GM20431 (cell line): ENCODE measurements around the gene KLRC3.
"Not testable (repeated sequence)": the region's sequence is repeated elsewhere in the genome, so short reads cannot be mapped to it uniquely, and the experiment has no call there.

ENCODE experiments used
- in situ Hi-C: fragments of 300-500 bp; cut with MseI, MboI; formaldehyde crosslinking; loops from one replicate; pipeline ENCODE4 v1.15.0; 2020; ENCODE audit warnings: low sequenced_read_pairs; ENCODE audit not compliant: unreplicated experiment

Gene KLRC3

DNA sequence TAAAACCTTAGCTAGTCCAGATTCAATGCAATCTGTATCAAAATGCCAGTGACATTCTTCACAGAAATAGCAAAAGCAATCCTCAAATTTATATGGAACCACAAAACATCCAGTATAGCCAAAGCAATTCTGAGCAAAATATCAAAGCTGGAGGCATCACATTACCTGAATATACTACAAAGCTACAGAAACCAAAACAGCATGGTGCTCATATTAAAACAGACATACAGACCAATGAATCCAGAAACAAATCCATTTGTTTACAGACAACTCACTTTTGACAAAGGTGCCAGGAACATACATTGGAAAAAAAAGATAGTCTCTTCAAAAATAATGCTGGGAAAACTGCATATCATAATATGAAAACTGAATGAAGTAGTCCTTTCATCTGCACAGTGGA is 15.6 kb downstream of the KLRC3 start:
- in situ Hi-C loops: no loop called here

DNA sequence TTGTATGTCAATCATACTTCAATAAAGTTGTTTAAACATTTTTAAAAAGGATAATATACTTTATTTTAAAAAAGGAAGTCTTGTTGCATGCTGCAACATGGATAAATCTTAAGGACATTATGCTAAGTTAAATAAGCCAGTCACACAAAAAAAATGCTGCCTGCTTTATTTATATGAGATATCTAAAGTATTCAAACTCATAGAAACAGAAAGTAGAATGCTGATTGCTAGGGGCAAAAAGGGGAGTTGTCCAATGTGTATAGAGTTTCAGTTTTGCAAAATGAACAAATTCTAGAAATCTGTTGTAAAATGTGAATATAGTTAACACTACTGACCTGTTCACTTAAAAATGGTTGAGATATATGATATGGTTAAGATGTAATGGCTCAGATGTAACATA is 19.6 kb downstream of the KLRC3 start:
- in situ Hi-C loops: no loop called here

DNA sequence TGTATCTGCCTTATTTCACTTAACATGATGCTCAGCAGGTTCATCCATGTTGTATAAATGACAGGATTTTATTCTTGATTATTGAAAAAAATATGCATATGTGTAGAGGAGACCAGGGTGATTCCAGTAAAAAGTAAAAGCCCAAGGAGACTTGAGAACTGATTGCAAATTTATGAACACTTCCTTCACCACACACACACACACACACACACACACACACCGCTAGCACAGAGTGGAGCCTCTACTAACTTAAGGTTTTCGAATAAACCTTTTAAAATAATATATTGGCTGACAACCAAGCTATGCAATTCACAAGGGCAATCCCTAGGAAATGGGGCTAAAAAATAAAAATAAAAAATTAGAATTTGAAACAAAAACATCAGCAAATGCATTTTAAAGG is 22.2 kb downstream of the KLRC3 start:
- in situ Hi-C loops: no loop called here

DNA sequence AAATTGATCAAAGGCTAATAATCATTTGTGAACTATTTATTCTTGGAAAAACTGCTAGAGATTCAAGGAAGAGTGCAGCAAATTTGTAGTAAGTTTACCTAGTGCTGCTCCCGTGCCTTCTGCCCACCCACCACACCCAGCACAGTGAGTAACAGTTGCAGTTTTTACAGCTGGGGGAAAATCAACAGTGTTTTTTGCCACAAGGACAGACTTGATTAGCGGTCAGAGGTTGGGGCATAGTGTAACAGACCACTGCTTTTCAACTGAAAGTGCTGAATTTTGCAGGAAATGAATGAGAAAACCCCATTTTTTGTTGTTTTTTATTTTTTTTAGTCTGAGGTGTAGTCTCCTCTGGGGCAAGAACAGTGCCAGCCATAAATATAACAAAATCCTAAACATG is 23.1 kb downstream of the KLRC3 start:
- in situ Hi-C loops: no loop called here

DNA sequence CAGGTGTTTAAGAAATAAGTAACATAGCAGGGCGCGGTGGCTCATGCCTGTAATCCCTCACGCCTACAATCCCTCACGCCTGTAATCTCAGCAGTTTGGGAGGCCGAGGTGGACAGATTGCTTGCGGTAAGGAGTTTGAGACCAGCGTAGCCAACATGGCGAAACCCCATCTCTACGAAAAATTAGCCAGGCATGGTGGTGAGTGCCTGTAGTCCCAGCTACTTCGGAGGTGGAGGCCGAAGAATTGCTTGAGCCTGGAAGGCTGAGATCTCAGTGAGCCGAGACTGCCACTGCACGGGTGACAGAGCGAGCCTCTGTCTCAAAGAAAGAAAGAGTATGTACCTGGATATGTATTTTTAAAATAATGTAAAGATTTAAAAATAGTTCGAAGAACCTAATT is 24.2 kb downstream of the KLRC3 start:
- in situ Hi-C loops: not testable (repeated sequence)

DNA sequence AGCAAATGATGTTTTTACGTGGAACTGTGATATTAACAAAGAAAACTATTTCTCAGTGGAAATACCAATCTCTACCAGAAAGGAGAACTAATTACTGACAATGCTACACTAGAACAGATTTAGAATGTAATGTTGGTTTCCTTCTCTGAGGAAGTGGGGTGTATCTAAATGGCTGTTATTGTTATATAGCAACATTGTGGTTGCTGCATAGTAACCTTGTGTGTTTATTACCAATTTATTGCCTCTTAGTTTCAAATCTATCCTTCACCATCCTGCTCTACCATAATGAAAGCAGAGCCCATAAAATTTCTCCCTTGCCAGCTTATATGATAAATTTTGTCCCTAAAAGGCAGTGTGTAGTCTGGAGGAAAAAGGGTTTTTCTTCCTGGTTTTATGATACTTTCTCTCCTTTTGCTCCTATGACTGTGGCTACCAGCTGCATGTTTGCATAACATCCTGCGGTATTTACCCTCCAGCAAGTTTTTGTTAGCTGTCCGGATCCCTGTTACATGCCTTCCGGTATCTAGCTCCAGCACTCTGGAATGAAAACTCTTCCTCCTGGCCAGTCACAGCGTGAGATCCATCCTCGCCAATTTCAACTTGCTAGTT is 24.9 kb downstream of the KLRC3 start:
- in situ Hi-C loops: no loop called here

DNA sequence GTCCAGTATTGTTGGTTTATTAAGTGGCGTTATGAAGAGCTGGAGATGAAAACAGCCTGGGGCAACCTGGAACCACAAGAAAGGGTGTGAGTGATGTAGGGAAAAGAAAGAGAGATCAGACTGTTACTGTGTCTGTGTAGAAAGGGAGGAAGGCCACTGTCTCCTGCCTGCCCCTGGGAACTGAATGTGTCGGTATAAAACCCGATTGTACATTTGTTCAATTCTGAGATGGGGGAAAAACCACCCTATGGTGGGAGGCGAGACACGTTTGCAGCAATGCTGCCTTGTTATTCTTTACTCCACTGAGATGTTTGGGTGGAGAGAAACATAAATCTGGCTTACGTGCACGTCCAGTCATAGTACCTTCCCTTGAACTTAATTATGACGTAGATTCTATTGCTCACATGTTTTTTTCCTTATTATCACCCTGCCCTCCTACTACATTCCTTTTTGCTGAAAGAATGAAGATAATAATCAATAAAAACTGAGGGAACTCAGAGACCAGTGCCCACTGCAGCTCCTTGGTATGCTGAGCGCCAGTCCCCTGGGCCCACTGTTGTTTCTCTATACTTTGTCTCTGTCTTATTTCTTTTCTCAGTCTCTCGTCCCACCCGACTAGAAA is 25.8 kb downstream of the KLRC3 start:
- in situ Hi-C loops: not testable (repeated sequence)

DNA sequence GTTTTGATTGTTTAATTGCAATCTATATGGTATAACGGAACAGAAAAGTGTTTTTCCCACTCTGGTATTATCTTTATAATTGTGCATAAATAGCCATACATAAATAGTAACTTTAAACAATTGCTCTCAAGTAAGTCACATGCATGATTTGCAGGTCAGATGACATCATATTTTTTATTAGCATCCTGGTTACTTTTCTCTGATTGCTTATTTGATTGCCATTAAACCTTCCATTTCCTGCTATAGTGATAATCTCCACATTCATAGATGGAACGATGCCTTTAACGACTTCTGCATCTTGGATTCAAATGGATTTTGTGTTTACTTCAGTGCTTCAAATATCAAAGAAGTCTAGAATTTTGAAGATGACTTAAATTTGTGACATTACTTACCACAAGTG is 27.1 kb downstream of the KLRC3 start:
- in situ Hi-C loops: no loop called here

DNA sequence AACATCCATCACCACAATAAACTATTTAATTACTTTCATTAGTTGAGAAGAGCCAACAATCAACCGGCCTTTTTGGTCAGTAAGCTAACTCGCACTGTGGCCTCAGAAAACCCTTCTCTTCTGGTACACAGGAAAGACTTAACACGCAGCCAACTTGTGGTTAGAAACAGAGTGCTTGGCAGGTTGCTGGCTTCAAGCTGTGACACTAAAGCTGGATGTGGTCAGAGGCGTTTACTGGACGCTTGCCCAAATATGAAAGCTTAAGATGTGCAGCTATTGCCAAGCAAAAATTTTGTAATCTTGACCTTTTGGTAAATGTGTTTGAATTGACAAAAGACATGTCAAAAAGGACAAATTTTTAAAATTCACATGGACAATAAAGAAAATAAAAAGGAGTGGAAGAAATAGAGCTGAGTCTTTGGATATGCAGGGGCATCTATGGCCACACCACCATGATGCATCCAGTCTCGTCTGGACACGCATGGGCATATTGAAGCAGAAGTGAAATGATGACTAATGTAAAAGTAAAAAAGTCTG is 27.9 kb downstream of the KLRC3 start:
- in situ Hi-C loops: no loop called here

DNA sequence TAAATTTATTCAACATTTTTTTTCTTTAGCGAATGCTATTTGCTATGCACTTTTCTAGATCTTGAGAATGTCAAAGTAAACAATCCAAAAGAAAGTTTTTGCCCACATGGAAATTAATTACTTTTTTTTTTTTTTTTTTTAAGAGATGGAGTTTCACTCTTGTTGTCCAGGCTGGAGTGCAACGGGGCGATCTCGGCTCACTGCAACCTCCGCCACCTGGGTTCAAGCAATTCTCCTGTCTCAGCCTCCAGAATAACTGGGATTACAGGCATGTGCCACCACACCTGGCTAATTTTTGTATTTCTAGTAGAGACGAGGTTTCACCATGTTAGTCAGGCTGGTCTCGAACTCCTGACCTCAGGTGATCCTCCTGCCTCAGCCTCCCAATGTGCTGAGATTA is 29.4 kb downstream of the KLRC3 start:
- in situ Hi-C loops: not testable (repeated sequence)

DNA sequence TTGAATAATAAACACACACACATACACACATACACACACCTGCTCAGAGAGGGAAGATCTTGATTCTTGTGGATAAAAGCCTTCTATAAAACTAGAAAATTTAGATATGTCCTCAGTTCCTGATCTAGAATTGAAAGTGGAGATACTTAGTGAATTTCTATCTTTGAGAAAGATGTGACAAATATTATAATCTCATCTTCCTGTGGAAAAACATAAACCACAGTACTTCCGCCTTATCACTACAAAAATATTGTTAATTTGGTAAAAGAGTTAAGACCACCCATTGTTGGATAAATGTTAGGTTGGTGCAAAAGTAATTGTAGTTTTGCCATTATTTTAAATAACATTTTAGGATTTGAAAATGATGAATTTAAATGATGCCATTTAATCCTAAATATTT is 30.5 kb downstream of the KLRC3 start, which contains the start of gene KLRK1:
Gene KLRK1, minus strand, starts transcription at position 138 of the 400 bp plus-strand sequence. CDS start 1,231 bp downstream, outside the sequence.
- in situ Hi-C loops: no loop called here

DNA sequence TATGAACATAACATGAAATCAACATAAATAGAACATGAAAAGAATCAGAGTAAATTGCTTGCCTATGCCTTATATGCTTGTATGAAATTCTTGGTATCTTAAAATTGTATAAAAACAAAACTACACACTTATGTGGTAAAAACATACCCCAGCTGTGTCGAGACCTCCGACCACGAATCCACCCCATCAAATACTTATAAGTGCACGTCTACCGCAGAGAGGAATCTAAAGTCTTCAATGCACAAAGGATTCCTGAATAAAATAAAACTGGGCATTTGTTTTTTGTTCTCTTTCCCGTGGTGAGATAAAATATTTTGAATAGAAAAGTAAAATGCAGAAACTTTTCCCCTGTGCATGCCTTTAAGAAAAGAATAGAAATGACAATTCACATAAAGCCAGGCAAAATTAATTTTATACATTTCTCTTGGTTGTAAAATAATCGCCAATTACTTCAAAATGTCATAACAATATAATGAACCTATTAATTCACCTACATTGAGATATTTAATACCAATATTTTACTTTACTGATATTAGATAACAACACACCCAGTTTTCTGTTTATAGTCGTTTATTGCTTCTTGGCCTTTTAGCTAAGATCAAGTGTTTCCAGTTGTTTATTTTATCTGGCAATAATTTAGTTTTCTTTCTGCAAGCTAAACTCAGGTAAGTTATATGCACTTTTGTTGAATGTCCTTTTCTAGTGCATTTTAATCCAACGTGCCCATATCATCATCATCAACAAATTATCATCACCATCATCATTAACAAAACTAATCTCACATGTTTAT is 31.6 kb downstream of the KLRC3 start:
- in situ Hi-C loops: no loop called here

DNA sequence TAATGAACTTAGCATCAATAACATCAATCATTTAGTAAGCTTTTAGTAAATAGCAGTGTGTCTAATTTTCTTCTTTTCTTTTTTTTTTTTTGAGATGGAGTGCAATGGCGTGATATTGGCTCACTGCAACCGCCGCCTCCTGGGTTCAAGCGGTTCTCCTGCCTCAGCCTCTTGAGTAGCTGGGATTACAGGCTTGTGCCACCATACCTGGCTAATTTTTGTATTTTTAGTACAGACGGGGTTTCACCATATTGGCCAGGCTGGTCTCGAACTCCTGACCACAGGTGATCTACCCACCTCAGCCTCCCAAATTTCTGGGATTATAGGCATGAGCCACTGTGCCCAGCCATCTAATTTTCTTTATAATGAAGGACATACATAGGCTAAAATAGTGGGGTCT is 32.9 kb downstream of the KLRC3 start:
- in situ Hi-C loops: not testable (repeated sequence)

DNA sequence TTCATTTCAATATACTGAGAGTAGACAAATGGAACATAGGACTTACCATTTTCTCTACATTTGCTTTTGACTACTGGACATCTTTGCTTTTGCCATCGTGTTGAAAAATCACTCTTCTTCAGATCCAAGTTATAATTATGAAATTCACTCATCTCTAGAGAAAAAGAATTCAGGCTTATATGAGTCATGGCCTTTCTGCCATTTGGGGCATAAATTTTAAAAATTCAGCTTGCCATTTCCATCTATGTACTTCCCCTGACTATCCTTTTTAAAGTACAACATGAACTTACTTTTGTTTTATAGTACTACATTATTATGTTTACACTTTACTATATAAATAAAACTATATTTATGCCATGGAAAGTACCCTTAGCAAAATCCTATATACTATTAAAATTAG is 33.5 kb downstream of the KLRC3 start:
- in situ Hi-C loops: no loop called here

DNA sequence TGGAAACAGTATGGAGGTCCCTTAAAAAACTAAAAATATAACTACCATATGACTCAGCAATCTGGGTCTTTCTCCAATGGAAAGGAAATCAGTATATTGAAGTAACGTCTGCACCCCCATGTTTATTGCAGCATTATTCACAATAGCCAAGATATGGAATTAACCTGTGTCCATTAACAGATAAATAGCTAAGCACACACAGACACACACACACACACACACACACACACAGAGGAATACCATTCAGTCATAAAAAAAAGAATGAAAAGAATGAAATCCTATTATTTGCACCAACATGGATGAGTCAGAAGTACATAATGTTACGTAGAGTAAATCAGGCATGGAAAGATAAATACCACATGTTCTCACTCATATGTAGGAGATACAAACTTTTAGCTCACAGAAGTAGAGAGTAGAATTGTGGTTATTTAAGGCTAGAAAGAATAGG is 35.2 kb downstream of the KLRC3 start:
- in situ Hi-C loops: no loop called here

DNA sequence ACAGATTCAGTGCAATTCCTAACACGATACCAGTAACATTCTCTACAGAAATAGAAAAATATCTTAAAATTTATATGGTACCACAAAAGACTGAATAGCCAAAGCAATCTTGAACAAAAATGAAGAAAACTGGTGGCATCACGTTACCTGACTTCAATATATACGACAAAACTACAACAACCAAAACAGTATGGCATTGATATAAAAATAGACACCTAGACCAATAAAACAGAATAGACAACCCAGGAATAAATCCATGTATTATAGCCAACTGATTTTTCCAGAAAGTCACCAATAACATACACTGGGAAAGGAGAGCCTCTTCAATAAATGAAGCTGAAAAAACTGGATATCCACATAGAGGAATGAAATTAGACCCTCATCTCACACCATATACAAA is 36.2 kb downstream of the KLRC3 start:
- in situ Hi-C loops: no loop called here

DNA sequence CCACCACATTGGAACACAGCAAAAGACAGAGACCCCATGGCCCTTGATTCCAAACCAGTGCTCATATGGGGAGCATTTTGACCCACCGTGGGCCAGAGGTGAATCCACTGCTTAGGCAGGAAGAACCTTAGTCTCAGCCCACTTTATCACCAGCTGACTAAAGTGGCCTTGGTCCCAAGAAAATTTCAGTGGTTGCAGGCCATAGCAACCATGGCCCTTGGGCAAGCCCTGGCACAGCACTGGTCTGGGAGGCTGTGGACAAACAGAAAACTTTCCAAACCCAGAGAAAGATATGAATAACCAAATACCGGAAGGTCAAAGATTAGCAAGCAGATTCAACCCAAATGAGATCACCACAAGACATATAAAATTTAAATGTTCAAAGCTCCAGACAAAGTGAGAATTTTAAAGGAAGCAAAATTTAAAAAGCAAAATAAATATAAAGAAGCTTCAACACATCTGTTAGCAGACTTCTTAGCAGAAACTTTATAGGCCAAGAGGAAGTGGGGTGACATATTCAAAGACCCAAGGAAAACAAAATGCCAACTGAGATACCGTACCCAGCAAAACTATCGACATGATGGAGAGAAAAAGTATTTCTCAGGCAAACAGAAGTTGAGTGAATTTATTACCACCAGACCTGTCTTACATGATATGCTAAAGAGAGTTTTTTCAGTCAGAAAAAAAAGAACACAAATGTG is 38.3 kb downstream of the KLRC3 start:
- in situ Hi-C loops: no loop called here

DNA sequence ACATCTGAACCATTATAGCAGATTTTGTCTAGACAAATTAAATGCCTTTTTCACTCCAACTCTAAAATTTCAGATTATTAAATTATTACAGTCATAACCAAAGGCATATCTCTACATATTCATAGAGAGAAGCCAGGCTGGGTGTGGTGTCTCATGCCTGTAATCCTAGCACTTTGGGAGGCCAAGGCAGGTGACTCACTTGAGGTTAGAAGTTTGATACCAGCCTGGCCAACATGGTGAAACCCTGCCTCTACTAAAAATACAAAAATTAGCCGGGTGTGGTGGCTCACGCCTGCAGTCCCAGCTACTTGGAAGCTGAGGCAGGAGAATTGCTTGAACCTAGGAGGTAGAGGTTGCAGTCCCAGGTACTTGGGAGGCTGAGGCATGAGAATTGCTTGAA is 41.7 kb downstream of the KLRC3 start:
- in situ Hi-C loops: not testable (repeated sequence)

DNA sequence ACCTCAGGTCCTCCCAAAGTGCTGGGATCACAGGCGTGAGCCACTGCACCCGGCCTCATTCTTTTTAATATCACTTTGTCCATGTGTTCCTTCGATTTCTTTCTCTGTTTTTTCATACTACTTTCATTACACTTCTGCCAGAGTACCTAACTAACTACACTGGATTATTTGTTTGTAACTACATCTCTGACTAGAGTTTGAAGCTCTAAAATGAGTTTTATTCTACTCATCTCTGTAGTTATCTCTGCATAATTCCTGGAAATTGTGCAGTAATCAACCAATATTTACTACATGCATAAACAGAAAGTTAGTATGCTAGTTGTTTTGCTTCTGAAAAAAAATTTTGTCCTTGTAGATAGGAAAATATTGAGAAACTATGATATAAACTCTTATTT is 45.8 kb downstream of the KLRC3 start:
- in situ Hi-C loops: no loop called here

DNA sequence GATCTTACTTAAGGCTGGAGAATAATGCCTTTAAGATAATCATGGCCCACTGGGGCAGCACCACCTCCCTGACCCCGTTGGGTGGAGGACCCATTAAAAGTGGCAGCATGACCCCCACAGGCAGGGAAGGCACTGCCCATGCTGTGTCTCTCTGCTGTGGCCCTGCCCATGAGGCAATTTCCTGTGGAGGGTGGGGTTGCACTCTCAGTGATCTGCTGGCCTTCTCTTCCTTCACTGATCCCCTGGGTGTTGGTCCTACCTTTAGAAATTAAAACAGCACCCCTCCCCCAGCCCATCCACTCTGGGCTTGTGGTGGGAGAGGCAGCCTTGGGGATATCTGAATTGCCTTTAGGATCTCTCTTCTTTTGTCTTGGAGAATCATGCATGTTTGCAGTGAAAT is 47.8 kb downstream of the KLRC3 start:
- in situ Hi-C loops: no loop called here
